NCI-H146 treated with DMSO at 0.1 percent for 48 hours (cell line): Measurements from ENCODE around the gene PEX6.
A peak's percentile ranks its signal among the peaks of the same experiment; 100 is the strongest.

Experiments
- DNase-seq: peaks from one replicate; lab custom pipeline; 2025; ENCODE audit not compliant: unreplicated experiment; lab: John Stamatoyannopoulos, UW

The PEX6 gene, protein sequence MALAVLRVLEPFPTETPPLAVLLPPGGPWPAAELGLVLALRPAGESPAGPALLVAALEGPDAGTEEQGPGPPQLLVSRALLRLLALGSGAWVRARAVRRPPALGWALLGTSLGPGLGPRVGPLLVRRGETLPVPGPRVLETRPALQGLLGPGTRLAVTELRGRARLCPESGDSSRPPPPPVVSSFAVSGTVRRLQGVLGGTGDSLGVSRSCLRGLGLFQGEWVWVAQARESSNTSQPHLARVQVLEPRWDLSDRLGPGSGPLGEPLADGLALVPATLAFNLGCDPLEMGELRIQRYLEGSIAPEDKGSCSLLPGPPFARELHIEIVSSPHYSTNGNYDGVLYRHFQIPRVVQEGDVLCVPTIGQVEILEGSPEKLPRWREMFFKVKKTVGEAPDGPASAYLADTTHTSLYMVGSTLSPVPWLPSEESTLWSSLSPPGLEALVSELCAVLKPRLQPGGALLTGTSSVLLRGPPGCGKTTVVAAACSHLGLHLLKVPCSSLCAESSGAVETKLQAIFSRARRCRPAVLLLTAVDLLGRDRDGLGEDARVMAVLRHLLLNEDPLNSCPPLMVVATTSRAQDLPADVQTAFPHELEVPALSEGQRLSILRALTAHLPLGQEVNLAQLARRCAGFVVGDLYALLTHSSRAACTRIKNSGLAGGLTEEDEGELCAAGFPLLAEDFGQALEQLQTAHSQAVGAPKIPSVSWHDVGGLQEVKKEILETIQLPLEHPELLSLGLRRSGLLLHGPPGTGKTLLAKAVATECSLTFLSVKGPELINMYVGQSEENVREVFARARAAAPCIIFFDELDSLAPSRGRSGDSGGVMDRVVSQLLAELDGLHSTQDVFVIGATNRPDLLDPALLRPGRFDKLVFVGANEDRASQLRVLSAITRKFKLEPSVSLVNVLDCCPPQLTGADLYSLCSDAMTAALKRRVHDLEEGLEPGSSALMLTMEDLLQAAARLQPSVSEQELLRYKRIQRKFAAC

GRCh38 chr6:42978839-42979522, at the start of gene PEX6:
TSS of gene PEX6 (minus strand) at chr6:42979181. CDS start at chr6:42979150, 31 bp downstream.
- peak; percentile 94 for DNase-seq

- no peak for DNase-seq
Observed at GRCh38 chr6:43026365-43026764, 47.4 kb upstream of the PEX6 start.

DNA sequence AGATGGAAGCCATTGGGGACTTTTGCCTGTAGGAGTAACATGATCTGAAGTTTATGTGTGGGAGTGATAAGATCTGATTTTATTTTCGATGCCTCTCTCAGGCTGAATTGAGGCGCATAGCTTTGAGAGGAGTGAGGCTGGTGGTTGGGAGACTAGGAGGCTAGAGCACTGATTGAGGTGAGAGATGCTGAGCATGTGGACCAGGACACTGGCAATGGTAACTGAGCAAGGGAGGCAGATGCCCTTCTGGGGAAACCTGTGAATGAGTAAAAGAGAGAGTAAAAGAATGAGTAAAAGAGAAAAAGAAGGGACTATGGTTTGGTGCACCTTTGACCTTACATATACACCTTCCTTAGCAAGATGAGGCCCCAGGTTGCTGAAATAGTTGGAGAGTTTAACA, 45.5 kb upstream of the PEX6 start:
- no peak for DNase-seq

DNA sequence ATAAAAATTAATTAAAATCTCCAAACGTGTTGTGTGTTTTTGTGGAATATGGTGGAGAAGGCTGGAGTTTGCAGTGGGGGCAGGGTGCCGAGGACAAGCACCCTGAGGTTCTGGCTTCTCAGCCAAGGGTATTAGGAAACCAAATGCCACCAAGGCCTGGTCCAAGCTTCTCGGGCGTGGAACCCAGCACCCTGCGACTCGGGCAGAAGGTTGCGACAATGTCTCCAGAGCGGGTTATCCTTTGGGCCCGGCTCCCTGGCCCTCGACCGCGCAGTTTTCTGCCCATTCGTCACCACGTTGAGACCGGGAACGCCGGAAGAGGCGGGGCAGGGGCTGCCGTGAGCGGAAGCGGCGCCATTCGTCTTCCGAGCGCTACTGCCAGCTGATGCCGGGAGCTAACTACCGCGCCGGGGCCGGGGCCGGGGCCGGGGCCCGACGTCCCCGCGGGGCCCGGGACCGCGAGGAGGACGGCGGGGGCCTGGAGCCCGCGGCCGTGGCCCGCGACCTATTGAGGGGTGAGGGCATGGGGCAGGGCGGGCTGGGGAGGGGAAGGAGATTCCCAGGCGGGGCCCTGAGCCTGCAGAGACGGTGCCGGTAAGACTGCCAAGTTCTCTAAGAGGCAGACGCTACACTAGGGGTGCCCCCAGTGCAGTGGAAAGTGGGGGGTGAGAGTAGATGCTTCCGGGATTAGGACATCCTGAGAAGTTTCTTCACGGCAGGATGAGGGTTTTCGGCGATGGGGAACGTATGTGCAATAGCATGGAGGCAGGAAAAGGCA, 42.5 kb upstream of the PEX6 start, which contains the start of gene RRP36:
TSS of gene RRP36 (plus strand) at position 354 of the 778 bp plus-strand sequence. CDS start at position 386, 32 bp downstream.
- DNase-seq, result peak; percentile 56

DNA sequence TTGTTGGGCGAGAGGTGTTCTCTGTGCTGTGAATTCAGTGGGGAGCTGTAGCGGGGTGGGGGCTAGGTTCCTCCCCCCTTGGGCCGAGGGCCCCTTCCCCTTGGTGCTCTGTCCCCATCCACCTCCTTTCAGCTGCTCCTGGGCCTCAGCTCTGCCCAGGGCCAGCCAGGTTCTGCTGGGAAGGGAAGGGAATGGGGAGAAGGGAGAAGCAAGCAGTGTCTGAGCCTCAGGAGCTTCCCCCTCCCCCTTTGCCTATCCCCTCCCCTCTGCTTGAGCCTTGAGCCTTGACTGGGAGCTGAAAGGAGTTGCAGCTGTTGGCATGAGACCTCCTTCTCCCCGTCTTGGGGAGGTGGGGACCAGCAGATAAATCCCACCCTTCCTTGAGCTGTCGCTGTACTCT, 41.9 kb upstream of the PEX6 start:
- no peak for DNase-seq

DNA sequence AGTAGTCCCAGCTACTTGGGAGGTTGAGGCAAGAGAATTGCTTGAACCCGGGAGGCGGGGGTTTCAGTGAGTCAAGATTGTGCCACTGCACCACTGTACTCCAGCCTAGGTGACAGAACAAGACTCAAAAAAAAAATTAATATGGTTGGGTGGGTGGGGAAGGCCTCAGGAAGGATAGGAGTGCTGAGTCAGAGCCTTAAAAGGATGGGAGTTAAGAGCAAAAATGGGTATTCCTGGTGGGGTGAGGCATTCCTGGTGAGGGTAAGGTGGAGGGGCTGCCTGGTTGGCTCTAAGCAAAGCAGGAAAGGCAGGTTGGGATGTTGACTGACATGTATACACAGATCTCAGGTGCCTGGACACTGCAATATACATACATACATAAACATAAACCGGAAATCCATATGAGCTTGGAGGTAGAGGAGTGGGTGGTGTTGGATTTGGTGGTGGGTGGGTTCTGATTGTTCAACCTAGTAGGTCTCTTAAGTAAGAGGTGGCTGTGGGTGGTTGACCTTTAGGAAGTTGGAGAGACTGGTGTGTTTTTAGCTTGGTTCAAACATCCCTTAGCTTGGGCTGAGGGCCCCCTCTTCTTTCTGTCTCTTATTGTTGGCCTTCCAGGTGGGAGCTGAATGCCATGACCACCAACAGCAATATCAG, 41.2 kb upstream of the PEX6 start:
- no peak for DNase-seq

- DNase-seq, result no peak
Observed at GRCh38 chr6:43019152-43019551, 40.2 kb upstream of the PEX6 start.

DNA sequence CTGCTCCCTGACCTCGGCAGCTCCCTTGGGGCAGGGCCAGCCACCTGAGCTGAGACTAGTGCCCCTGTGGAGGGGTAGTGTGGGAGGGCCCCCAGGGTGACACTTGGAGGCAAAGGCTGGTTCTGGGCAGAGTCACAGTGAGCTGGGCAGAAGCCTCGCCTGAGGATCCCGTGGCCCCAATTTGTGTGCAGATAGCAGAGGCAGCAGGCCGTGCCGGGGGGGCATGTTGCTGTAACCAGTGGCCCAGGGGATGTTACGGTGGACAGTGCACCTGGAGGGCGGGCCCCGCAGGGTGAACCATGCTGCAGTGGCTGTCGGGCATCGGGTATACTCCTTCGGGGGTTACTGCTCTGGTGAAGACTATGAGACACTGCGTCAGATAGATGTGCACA, 38.0 kb upstream of the PEX6 start:
- no peak for DNase-seq

- no peak for DNase-seq
Observed at GRCh38 chr6:43016176-43016942, 37.4 kb upstream of the PEX6 start.

GRCh38 chr6:43014434-43014909, 35.5 kb upstream of the PEX6 start:
- DNase-seq, result peak; percentile 63

GRCh38 chr6:43013843-43014433, 35.0 kb upstream of the PEX6 start, which contains the start of the genes KLHDC3 and MEA1:
TSS of gene KLHDC3 (plus strand) at chr6:43014249. CDS start at chr6:43017193, 2,944 bp downstream.
TSS of gene MEA1 (minus strand) at chr6:43013946. CDS start at chr6:43013813, 133 bp downstream.
- peak; percentile 100 for DNase-seq

DNA sequence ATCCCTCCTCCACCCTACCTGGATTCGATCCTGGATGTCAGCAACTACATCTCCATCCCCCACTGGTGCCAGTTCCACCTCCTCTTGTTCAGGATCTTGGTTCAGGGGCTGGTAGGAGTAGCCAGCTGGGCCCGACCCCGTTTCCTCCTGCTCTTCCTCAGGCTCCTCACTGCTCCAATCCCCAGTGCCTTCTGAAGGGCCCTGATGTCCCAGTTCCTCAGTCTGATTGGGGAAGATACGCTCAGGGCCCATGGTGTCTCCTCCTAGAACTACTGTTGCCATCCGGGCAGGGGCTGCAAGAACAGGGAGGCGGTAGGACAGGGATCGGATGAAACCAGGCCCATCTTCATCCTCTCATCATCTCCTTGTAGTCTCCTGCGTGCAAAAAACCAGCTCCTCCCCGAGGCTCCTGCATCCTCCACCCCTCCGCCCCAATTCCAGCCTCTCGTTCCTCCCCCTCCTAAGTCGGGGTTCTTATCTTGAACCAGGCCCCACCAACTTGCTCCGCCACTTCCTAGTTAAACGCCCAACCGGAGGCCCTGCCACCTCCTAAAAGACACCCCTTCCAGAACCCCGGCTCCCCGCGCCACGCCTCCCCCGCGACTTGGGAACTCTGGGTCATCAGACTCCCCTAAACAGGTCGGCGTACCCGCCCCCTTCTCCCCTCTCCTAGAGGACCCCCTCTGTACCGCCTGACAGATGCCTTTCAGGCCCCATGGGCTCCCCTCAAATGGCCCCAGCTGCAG, 34.3 kb upstream of the PEX6 start:
- DNase-seq, result peak; percentile 48

GRCh38 chr6:43012364-43012763, 33.4 kb upstream of the PEX6 start:
- no peak for DNase-seq

DNA sequence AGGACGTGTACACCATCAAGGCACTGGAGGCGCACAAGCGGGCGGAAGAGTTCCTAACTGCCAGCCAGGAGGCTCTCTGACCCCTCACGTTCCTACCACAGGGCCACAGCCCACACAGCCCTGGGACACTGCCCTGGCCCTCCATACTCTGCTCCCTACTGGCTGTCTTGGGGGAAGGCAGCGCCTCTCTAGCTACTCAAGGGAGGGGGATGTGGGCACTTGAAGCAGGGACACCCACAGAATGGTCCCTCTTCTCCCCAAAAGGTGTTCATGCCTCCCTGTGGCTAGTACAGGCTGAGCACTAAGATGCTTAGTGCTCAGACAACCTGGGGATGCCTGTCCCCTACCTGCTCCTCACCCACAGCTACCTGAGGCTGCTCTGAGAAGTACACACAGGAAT, 32.2 kb upstream of the PEX6 start:
- DNase-seq, result no peak

DNA sequence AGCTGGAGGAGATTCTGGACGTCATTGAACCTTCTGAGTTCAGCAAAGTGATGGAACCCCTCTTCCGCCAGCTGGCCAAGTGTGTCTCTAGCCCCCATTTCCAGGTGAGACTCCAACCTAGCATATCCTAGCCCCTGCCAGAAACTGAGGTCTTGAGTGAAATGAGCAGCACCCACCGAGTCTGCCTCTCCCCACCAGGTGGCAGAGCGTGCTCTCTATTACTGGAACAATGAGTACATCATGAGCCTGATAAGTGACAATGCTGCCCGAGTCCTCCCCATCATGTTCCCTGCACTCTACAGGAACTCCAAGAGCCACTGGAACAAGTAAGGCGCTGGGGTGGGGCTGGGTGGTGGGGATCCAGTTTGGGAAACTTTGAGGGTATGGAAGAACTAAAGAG, 30.1 kb upstream of the PEX6 start:
- DNase-seq, result no peak

DNA sequence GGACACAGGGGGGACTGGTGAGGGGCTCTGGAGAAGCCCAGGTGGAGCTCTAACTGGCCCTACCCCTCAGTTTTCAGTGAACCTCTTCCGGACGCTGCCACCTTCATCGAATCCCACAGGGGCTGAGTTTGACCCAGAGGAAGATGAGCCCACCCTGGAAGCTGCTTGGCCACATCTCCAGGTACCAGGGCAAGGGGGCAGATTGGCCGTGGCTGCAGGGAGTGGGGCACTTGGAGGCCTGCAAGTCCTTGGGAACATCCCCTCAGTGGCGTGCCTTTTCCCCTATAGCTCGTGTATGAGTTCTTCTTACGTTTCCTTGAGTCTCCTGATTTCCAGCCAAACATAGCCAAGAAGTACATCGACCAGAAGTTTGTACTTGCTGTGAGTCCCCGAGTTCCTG, 28.1 kb upstream of the PEX6 start:
- no peak for DNase-seq

DNA sequence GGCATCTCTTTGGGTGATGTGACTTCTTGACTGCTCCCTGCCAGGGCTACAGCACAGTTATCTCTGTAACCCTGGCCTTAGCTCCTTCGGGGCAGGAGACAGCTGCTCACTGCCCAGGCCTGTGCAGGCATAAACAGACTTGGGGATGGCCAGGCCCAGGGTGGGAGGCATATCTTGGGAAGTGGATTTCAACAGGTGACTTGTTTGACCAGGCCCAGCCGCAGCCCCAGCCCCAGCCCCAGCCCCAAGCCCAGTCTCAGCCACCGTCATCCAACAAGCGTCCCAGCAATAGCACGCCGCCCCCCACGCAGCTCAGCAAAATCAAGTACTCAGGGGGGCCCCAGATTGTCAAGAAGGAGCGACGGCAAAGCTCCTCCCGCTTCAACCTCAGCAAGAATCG, 27.3 kb upstream of the PEX6 start:
- DNase-seq, result no peak

GRCh38 chr6:43005844-43006243, 26.9 kb upstream of the PEX6 start:
- no peak for DNase-seq
